Retinal pigment epithelial cell (primary cell): Measurements from ENCODE around the gene NCOR1.

Experiments
- DNase-seq: peaks from one replicate; pipeline ENCODE4 v3.0.0-alpha.2; 2010; ENCODE audit warnings: low read depth
- H3K4me3 ChIP-seq: 2 replicates; pipeline ENCODE4 v1.5.1; 2011; ENCODE audit warnings: mild to moderate bottlenecking, low read length, control low read depth, moderate library complexity
- CTCF ChIP-seq: conservative IDR thresholded peaks from 2 replicates; pipeline ENCODE4 v1.5.1; 2011; ENCODE audit warnings: low read depth, low read length, control low read depth, inconsistent platforms

NCOR1 gene

DNA sequence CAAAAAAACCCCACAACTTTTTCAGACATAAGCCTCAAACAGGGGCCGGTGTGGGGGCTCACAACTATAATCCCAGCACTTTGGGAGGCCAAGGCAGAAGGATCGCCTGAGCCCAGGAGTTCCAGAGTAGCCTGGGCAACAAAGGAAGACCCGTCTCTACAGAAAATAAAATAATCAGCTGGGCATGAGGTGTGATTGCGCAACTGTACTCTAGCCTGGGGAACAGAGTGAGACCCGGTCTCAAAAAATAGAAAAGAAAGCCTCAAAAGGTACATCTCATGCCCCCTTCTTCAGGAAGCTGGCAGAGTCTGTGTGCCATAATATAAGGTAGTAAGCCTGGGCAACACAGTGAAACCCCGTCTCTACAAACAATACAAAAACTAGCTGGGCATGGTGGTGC lies 219.0 kb downstream of the NCOR1 start:
- no peak overlapping the region for H3K4me3 ChIP-seq
- no peak for DNase-seq
- no peak for TF ChIP-seq CTCF

- DNase-seq, result no peak
- no peak for TF ChIP-seq CTCF
- no peak overlapping the region for H3K4me3 ChIP-seq
Observed at GRCh38 chr17:15981646-15982580, 233.4 kb downstream of the NCOR1 start.

DNA sequence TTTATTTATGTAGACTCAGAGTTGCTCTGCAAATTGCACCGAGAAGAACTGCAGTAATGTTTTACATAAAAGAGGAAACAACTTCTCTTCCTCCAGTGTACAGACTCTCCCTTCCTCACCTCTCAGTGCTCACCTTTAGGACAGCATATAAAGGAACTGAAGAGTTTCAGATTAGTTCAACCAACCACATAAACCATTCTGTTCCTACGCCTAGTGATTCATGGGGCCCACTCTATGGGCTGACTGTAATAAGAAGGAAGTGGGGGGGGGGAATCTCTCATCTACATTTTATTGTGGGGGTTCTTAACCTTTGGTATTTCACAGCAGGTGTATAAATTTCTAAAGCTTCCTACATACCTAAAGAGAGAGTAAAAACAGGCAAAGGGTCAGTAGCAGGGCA lies 234.1 kb downstream of the NCOR1 start:
- no peak overlapping the region for H3K4me3 ChIP-seq
- TF ChIP-seq CTCF, result no peak
- no peak for DNase-seq
